ENCODE data around the gene LRRTM1.

DNA sequence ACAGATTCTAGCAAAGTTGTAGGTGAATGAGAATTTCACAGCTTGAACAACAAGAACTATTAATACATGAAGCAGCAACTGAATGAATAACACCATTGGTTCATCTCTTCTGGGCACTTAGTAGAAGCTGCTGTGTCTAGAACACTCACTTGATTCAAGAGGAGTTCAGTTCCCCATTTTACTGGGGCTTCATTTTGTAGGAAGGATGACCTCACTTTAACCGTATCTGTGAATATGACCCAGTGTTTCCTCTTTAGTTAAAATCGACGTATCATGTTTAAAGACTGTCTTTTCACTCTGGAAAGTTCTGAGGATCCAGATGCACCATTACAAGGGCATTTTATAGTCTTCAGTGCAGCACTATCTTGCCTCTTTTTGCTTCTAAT lies 47.8 kb downstream of the LRRTM1 start:
- TF ChIP-seq, protein P1, sequence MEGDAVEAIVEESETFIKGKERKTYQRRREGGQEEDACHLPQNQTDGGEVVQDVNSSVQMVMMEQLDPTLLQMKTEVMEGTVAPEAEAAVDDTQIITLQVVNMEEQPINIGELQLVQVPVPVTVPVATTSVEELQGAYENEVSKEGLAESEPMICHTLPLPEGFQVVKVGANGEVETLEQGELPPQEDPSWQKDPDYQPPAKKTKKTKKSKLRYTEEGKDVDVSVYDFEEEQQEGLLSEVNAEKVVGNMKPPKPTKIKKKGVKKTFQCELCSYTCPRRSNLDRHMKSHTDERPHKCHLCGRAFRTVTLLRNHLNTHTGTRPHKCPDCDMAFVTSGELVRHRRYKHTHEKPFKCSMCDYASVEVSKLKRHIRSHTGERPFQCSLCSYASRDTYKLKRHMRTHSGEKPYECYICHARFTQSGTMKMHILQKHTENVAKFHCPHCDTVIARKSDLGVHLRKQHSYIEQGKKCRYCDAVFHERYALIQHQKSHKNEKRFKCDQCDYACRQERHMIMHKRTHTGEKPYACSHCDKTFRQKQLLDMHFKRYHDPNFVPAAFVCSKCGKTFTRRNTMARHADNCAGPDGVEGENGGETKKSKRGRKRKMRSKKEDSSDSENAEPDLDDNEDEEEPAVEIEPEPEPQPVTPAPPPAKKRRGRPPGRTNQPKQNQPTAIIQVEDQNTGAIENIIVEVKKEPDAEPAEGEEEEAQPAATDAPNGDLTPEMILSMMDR (IDR thresholded peaks at IDR 0.05; ENCODE audit: insufficient read depth, low read length, poor library complexity, severe bottlenecking) = no peak
- no peak for TF ChIP-seq EZH2phosphoT487 (conservative IDR thresholded peaks at IDR 0.05; ENCODE audit: low read length)
